Stimulated activated CD8-positive, alpha-beta memory T cell treated with anti-CD3 and anti-CD28 coated beads, Interleukin-4, amount 100 ng/mL, for 24 hours (primary cell): Measurements from ENCODE around the gene INO80E.

ENCODE experiments used
- DNase-seq: peaks from one replicate; pipeline ENCODE4 v3.0.0-alpha.2; 2020; ENCODE audit warnings: low read depth

The INO80E gene

GRCh38 chr16:29993191-29993902 is 2.7 kb upstream of the INO80E start:
- no peak for DNase-seq

GRCh38 chr16:29993903-29994599 is 2.0 kb upstream of the INO80E start:
- no peak for DNase-seq

GRCh38 chr16:29994600-29995323 is 1.3 kb upstream of the INO80E start:
- peak; percentile 63 for DNase-seq

GRCh38 chr16:29995324-29995910 is 624 bp upstream of the INO80E start, which contains the start of gene HIRIP3:
TSS of gene HIRIP3 (minus strand) at chr16:29995617. CDS start at chr16:29995605, 12 bp downstream.
- DNase-seq, result peak; percentile 83

- DNase-seq, result no peak
Measured at GRCh38 chr16:29996766-29997250, 767 bp downstream of the INO80E start.

GRCh38 chr16:29999605-30000004 is 3.6 kb downstream of the INO80E start:
- no peak for DNase-seq

- no peak for DNase-seq
Measured at GRCh38 chr16:30000735-30001631, 4.9 kb downstream of the INO80E start.

GRCh38 chr16:30002614-30003346 is 6.7 kb downstream of the INO80E start:
- no peak for DNase-seq

GRCh38 chr16:30003670-30004423 is 7.8 kb downstream of the INO80E start:
- no peak for DNase-seq

- no peak for DNase-seq
Measured at GRCh38 chr16:30004424-30004776, 8.4 kb downstream of the INO80E start.

- DNase-seq, result no peak
Measured at GRCh38 chr16:30004811-30005242, 8.8 kb downstream of the INO80E start.

GRCh38 chr16:30005341-30006094 is 9.5 kb downstream of the INO80E start:
- DNase-seq, result no peak

GRCh38 chr16:30006095-30006473 is 10.0 kb downstream of the INO80E start:
- no peak for DNase-seq

- no peak for DNase-seq
Measured at GRCh38 chr16:30006659-30007377, 10.8 kb downstream of the INO80E start.

- DNase-seq, result no peak
Measured at GRCh38 chr16:30007378-30007895, 11.4 kb downstream of the INO80E start.

- DNase-seq, result no peak
Measured at GRCh38 chr16:30009085-30009862, 13.2 kb downstream of the INO80E start.
